Activated naive CD4-positive, alpha-beta T cell (primary cell): ENCODE results near the gene PTS.
"Not testable (repeated sequence)": the region's sequence is repeated elsewhere in the genome, so short reads cannot be mapped to it uniquely, and the experiment has no call there.

Experiments
- DNase-seq, 4 experiments: peaks; one replicate each; lab custom pipeline; 2025; lab: John Stamatoyannopoulos, UW

The PTS gene

DNA sequence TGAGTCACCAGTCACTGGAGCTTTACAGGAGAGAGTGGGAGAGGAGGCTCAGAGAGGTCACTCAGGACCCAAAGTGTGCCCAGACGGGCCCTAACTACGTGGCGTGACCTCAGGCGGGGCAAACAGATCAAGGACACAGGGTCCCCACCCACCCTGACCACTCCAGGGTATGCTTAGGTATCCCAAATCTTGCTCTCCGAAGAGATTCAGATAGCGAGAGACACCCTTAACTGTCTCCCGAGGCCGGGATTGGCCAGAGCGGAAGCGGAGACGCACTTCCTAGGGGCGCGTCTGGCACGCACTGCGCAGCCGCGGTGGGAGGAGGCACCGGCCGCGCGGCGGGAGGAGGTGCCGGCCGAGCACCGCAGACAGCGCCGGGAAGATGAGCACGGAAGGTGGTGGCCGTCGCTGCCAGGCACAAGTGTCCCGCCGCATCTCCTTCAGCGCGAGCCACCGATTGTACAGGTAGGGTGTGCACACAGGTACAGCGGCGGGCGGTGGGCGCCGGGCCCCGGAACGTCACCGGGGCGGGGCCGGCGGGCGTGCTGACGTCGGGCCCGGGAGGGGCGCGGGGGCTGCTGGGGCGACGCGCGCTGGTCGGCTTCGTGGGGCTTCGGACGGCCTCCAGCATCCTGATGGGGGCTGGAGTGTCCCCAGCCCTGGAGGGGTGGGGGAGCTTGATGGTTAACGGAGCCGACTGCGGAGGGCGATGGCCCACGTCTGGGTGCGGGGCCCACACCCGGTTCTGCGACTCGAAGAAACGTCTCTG, at the start of gene PTS:
Gene PTS (plus strand): TSS at position 367 of the 769 bp plus-strand sequence. CDS start 16 bp downstream, at position 383.
- DNase-seq, result peak; percentile 55 to 78 (median 61)

- no peak for DNase-seq
These were observed 48.6 kb upstream of the PTS start for GRCh38 chr11:112177589-112177988.

- DNase-seq, result no peak
These were observed 47.8 kb upstream of the PTS start for GRCh38 chr11:112178428-112178827.

- no peak for DNase-seq
These were observed 47.3 kb upstream of the PTS start for GRCh38 chr11:112178936-112179335.

DNA sequence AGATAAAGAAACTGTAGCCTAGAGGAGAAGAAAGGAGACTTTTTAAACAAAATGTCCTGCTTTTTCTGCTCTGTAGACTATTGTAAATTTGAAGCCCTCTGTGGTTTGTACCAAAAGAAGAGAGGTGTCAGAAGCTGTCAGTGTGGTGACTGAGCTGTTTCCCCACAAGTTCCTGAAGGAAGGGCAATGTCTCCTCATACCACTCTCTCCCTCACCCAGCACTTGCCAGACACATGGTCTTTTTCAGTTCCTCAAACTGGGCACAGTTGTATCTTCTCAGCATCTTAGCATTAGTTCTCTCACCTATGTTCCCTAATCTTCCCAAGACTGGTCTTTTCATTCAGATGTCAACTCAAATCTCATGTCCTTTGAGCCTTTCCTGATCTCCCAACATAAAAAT, 46.6 kb upstream of the PTS start:
- no peak for DNase-seq

DNA sequence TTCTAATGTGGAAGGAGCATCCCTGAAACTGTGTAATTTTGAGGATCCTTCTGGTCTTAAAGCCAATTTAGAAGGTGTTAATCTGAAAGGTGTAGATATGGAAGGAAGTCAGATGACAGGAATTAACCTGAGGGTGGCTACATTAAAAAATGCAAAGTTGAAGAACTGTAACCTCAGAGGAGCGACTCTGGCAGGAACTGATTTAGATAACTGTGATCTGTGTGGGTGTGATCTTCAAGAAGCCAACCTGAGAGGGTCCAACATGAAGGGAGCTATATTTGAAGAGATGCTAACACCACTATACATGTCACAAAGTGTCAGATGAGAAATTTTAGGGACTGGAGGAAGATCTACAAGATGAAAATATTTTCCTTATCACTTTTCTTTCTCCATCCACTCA, 43.4 kb upstream of the PTS start:
- no peak for DNase-seq

GRCh38 chr11:112185883-112186282, 40.3 kb upstream of the PTS start:
- no peak for DNase-seq

DNA sequence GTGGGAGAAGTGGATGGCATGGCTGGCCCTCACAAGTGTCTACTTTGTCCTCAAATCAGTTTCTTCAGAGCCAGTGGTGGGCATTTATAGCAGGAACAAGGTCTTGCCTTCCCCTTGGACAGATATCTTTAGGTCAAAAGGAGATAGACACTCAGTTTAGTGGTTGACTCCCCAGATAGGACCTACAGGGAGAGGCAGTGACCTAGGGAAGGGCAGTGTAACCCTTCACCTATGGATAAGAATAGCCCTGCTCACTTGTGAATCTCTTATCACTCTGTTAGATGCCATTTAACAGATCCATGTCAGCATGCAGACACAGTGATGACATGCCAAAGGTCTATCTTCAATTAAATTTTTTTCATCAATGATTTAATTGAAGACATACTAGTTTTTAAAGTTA, 39.9 kb upstream of the PTS start:
- no peak for DNase-seq

DNA sequence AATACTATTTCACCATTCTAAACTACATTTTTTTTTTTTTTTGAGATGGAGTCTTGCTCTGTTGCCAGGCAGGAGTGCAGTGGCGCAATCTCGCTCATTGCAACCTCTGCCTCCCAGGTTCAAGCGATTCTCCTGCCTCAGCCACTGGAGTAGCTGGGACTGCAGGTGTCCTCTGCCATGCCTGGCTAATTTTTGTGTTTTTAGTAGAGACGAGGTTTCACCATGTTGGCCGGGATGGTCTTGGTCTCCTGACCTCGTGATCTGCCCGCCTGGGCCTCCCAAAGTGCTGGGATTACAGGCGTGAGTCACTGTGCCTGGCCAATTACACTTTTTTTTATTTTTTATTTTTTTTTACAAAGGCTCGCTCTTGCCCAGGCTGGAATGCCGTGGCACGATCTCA, 31.1 kb upstream of the PTS start:
- DNase-seq, result not testable (repeated sequence)

GRCh38 chr11:112195951-112196351, 30.3 kb upstream of the PTS start:
- no peak for DNase-seq

- no peak for DNase-seq
These were observed 29.6 kb upstream of the PTS start for GRCh38 chr11:112196519-112197087.

GRCh38 chr11:112199101-112199500, 27.1 kb upstream of the PTS start:
- DNase-seq, result not testable (repeated sequence)

- DNase-seq, result no peak
These were observed 26.0 kb upstream of the PTS start for GRCh38 chr11:112200252-112200651.

- DNase-seq, result no peak
These were observed 20.2 kb upstream of the PTS start for GRCh38 chr11:112206071-112206470.

- DNase-seq, result no peak
These were observed 15.3 kb upstream of the PTS start for GRCh38 chr11:112210890-112211289.

GRCh38 chr11:112211536-112211935, 14.7 kb upstream of the PTS start:
- no peak for DNase-seq

GRCh38 chr11:112212290-112212689, 13.9 kb upstream of the PTS start:
- DNase-seq, result no peak

- no peak for DNase-seq
These were observed 13.5 kb upstream of the PTS start for GRCh38 chr11:112212710-112213109.

- DNase-seq, result no peak
These were observed 12.5 kb upstream of the PTS start for GRCh38 chr11:112213753-112214152.

DNA sequence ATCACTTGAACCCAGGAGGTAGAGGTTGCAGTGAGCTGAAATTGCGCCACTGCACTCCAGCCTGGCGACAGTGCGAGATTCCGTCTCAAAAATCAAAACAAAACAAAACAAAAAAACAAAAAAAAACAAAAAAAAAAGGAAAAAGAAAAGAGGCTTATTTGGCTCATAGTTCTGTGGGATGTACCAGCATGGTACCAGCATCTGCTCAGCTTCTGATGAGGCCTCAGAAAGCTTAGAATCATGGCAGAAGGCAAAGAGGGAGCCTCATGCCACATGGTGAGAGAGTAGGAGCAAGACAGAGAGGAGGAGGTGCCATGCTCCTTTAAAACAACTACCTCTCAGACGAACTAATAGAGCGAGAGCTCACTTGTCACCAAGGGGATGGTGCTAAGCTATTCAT, 10.6 kb upstream of the PTS start:
- DNase-seq, result no peak

DNA sequence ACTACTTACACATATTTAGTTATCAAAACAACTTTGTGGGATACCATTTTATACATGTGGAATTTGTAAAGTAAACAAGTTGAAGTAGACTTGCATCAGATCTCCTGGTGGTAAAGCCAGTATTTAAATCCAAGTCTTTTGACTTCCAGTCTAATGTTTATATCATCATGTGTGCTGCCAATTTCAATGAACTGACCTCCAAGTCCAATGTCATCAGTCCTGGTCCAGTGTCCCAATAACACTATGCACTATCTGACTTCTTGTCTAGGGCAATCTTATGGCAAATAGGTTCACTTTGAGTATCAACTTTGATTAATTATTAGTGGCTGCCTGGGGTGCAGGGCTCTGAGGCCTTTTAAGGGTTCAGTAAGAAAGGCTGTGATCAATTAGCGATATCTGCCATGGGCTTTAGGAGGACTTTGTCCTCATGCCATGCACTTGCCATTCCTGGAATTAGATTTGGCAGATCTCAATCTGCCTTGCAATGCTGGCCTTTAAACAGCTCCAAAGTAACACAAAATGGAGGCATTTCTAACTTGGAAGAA, 9.6 kb upstream of the PTS start:
- no peak for DNase-seq

DNA sequence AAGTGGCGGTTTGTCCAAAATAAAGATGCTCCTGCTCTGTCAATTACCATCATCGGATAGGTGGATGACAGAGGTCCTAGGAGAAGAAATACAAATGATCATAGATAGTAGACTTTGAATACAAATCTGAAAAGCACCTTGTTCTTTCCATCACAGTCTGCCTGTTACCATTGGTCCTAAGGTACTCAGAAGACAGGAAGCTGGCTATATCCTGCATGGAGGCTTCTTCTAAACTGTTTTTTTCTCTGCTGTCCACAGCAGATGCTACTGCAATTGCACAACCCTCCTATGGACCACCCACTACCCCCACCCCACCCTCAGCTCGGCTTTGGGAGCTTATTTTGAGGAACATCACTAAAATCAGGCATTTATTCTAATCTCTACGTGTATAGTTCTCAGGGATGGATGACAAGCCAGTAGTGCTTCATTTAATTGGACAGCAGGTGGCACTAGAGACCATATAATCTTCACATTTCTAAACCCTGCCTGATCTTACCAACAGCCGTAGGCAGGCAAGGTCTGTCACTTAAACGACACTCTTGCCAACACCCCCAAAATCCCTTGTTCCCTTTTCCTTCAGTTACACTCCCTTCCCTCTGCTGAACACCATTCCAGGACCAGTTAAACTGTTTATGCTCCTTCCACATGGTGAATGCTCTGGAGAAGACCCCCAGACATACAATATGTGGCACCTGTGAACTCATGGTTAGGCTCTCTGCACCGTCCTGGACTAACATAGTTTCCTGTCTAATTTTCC, 6.6 kb upstream of the PTS start:
- DNase-seq, result no peak
